GM12878 (cell line): ENCODE results near the gene ATP2A3. TPM values are rescaled to one million over a fixed set of nuclear protein-coding genes. Genes with fewer than 3 reads are reported as not detected.

Source experiments
- ATAC-seq: fragments of 200-7000 bp; cut with Tn5 transposase; 3 replicates; pipeline ENCODE4 v1.9.1; 2020; ENCODE audit warnings: mild to moderate bottlenecking, moderate library complexity
- BruUV-seq: library from RNA; stranded (reverse); fragments of 400-500 nt; replicated peaks from 2 replicates; lab custom pipeline; 2021; lab: Mats Ljungman, UMichigan
- CTCF ChIA-PET: fragments of 300-600 bp; sonication (Branson Sonifier 250); formaldehyde crosslinking; extraction: SDS; loops from one replicate; lab custom pipeline; 2021; ENCODE audit warnings: inconsistent platforms; lab: Yijun Ruan, JAX
- POLR2A ChIA-PET: fragments of 350-600 bp; formaldehyde crosslinking; extraction: SDS; loops from one replicate; lab custom pipeline; 2021; ENCODE audit warnings: inconsistent platforms; lab: Charles Lee
- RAD21 ChIA-PET: fragments of 300-600 bp; sonication (Branson Sonifier 250); formaldehyde crosslinking; loops from one replicate; lab custom pipeline; 2023; ENCODE audit warnings: antibody characterized with exemption; ENCODE audit not compliant: unreplicated experiment; lab: Charles Lee
- SMC1A ChIA-PET: fragments of 300-600 bp; sonication (Branson Sonifier 250); formaldehyde crosslinking; loops from one replicate; lab custom pipeline; 2023; ENCODE audit not compliant: unreplicated experiment, uncharacterized antibody; lab: Charles Lee
- DNase-seq: peaks from one replicate; pipeline ENCODE4 v3.0.0-alpha.2; 2011; ENCODE audit warnings: low read depth, low spot score
- FAIRE-seq: peaks from 3 replicates; lab custom pipeline; 2011; peaks lifted over from hg19 to GRCh38; lab: Jason Lieb, UNC
- H2AFZ ChIP-seq: 2 replicates; pipeline ENCODE4 v1.6.0; 2011; ENCODE audit warnings: low read depth, low read length, control low read depth; ENCODE audit not compliant: control insufficient read depth
- H3K27ac ChIP-seq: 2 replicates; pipeline ENCODE4 v1.5.1; 2011; ENCODE audit warnings: control low read depth; ENCODE audit not compliant: control insufficient read depth, insufficient read depth
- H3K27me3 ChIP-seq, 2 experiments: replicated peaks in 1 of 2; 2 replicates each; pipeline versions ENCODE4 v1.6.0 to v1.6.1; 2011; ENCODE audit warnings: low read length in 1 of 2; ENCODE audit not compliant: control insufficient read depth in 2 of 2, insufficient read depth in 2 of 2
- H3K36me3 ChIP-seq, 2 experiments: 2 replicates each; pipeline ENCODE4 v1.5.1; 2011; ENCODE audit warnings: low read length in 1 of 2; ENCODE audit not compliant: control insufficient read depth in 2 of 2, insufficient read depth in 2 of 2
- H3K4me1 ChIP-seq: 2 replicates; pipeline ENCODE4 v1.6.1; 2011; ENCODE audit warnings: mild to moderate bottlenecking, low read length, moderate library complexity, mixed read lengths; ENCODE audit not compliant: control insufficient read depth, insufficient read depth
- H3K4me2 ChIP-seq: 2 replicates; pipeline ENCODE4 v1.6.0; 2011; ENCODE audit warnings: control low read depth; ENCODE audit not compliant: control insufficient read depth, insufficient read depth
- H3K4me3 ChIP-seq: fragments of 200-600 bp; sonication (generic); 2 replicates; pipeline ENCODE4 v1.5.1; 2016
- H3K79me2 ChIP-seq: 2 replicates; pipeline ENCODE4 v1.6.0; 2011; ENCODE audit warnings: low read length; ENCODE audit not compliant: control insufficient read depth, insufficient read depth
- H3K9ac ChIP-seq: 2 replicates; pipeline ENCODE4 v1.8.0; 2011; ENCODE audit warnings: low read length, control low read depth, mixed read lengths; ENCODE audit not compliant: control insufficient read depth, insufficient read depth
- H3K9me3 ChIP-seq: replicated peaks from 3 replicates; pipeline ENCODE4 v1.5.1; 2011; ENCODE audit warnings: mild to moderate bottlenecking, low read length; ENCODE audit not compliant: control insufficient read depth, insufficient read depth
- H4K20me1 ChIP-seq: 2 replicates; pipeline ENCODE4 v1.6.0; 2011; ENCODE audit not compliant: control insufficient read depth, insufficient read depth
- BCL3 ChIP-seq: IDR thresholded peaks from 2 replicates; pipeline ENCODE4 v1.6.1; 2011; ENCODE audit warnings: borderline replicate concordance, low read depth, mild to moderate bottlenecking, moderate library complexity, low read length; ENCODE audit not compliant: insufficient read depth, poor library complexity, severe bottlenecking
- E2F8 ChIP-seq: fragments of 450-650 bp; IDR thresholded peaks from 2 replicates; pipeline ENCODE4 v1.6.1; 2018; ENCODE audit warnings: mild to moderate bottlenecking, low read depth, moderate library complexity; ENCODE audit not compliant: partially characterized antibody
- NBN ChIP-seq: fragments of 450-650 bp; IDR thresholded peaks from 2 replicates; pipeline ENCODE4 v1.6.1; 2016
- PKNOX1 ChIP-seq: fragments of 450-650 bp; IDR thresholded peaks from 2 replicates; pipeline ENCODE4 v1.6.1; 2016; ENCODE audit warnings: mild to moderate bottlenecking
- WGBS: methylation state at CpG from one replicate; pipeline ENCODE4 v1.1.6; 2016; ENCODE audit warnings: low lambda C conversion rate; ENCODE audit not compliant: insufficient replicate concordance, insufficient coverage; ENCODE audit errors: missing lambda C conversion rate; 5-methylcytosine and 5-hydroxymethylcytosine counted together
- in situ Hi-C: fragments of 300-500 bp; cut with MboI; formaldehyde crosslinking; loops from 9 replicates; pipeline ENCODE4 v1.14.3; 2018; ENCODE audit warnings: mixed read lengths
- intact Hi-C: fragments of 100-400 bp; cut with micrococcal nuclease; formaldehyde crosslinking; loops from one replicate; pipeline ENCODE4 v1.14.2; 2022; ENCODE audit not compliant: unreplicated experiment
- polyA plus RNA-seq, 11 experiments: library from polyadenylated mRNA; depleted of rRNA in 4 of 11; unstranded in 6 of 11; stranded (reverse) in 5 of 11; fragments of >200 nt; fragmentation: Nextera tagmentation in 4 of 11; fragmentation: Illumina TruSeq in 1 of 11; extraction: Ambion mirVana in 4 of 11; extraction: Trizol in 1 of 11; gene quantifications; 1 replicate in 1 of 11; 2 replicates in 10 of 11; pipeline versions ENCODE4 v1.2.1 to v1.2.3, GENCODE V29; 2011 to 2016; ENCODE audit warnings: inconsistent platforms in 2 of 11, missing spikeins in 2 of 11, low read depth in 1 of 11
- total RNA-seq, 4 experiments: library from RNA; depleted of rRNA in 3 of 4; stranded (reverse); fragments of >200 nt in 3 of 4; fragmentation: Illumina TruSeq in 1 of 4; extraction: Trizol in 1 of 4; gene quantifications; 2 replicates each; pipeline versions ENCODE4 v1.2.1 to v1.2.3, GENCODE V29; 2013 to 2021

ATP2A3 gene
- total and polyA plus RNA-seq, 10 of the 15 experiments (the other 5 are each of a cell fraction or from before 2014, with no cell fraction given), result 1.0 to 99.2 (median 37.9) TPM

GRCh38 chr17:3885271-3885670 is 79.0 kb downstream of the ATP2A3 start (continued):
- TF ChIP-seq E2F8 (no peak), NBN (no peak)
- TF ChIP-seq, all 136 proteins: peak for 0

- no peak overlapping the region for H3K4me3 ChIP-seq
Observed at GRCh38 chr17:3884188-3884587, 80.0 kb downstream of the ATP2A3 start.

More at GRCh38 chr17:3884188-3884587, 80.0 kb downstream of the ATP2A3 start:
- no peak overlapping the region for H2AFZ ChIP-seq
- 63% methylated on average over 12 of the region's 12 CpGs for WGBS
- ChIA-PET CTCF (interaction anchor here (1.4 kb wide), 1 partner anchor 30 kb away, joined by 3 read pairs; no protein-coding TSS in a partner anchor), SMC1A (no interaction called here), POLR2A (no interaction called here), RAD21 (no interaction called here)
- H3K27ac ChIP-seq, result no peak overlapping the region
- no peak overlapping the region for H3K4me2 ChIP-seq
- ATAC-seq, result no peak
- H3K9me3 ChIP-seq, result no peaks in the 10 kb centered on the region
- BruUV-seq, result no TSS peak
- intact Hi-C loops (no loop called here), in situ Hi-C loops (no loop called here)
- no peak for DNase-seq
- TF ChIP-seq PKNOX1 (no peak), BCL3 (no peak)
- H3K9ac ChIP-seq, result no peak overlapping the region
- H4K20me1 ChIP-seq, result no peaks in the 10 kb centered on the region
- FAIRE-seq, result no peak
- H3K36me3 ChIP-seq, result no peaks in the 10 kb centered on the region
- no peaks in the 10 kb centered on the region; the same call in 1 of the 2 replicates for H3K4me1 ChIP-seq
- no peaks in the 10 kb centered on the region for H3K27me3 ChIP-seq
- no peaks in the 10 kb centered on the region for H3K79me2 ChIP-seq
